Astrocyte of the spinal cord (primary cell): ENCODE data around the gene YWHAH.
A peak's percentile ranks its signal among the peaks of the same experiment; 100 is the strongest.

Experiments
- DNase-seq: peaks from one replicate; pipeline ENCODE4 v3.0.0; 2011; ENCODE audit warnings: low read depth, low spot score
- H3K4me3 ChIP-seq: 2 replicates; pipeline ENCODE4 v1.5.1; 2011; ENCODE audit warnings: low read depth, mild to moderate bottlenecking, low read length, moderate library complexity
- CTCF ChIP-seq: IDR thresholded peaks from 2 replicates; pipeline ENCODE4 v1.5.1; 2012; ENCODE audit warnings: low read depth, mild to moderate bottlenecking, low read length, inconsistent platforms
- in situ Hi-C: cut with HindIII; loops from 2 replicates; pipeline ENCODE4 v1.10.0; 2017; ENCODE audit warnings: low sequenced_read_pairs

Gene YWHAH

GRCh38 chr22:31943978-31944699 is at the start of gene YWHAH:
TSS of gene YWHAH (plus strand) at chr22:31944535. CDS start at chr22:31944734, 199 bp downstream.
- peak within 1 kb of the TSS; percentile 96 for H3K4me3 ChIP-seq
- TF ChIP-seq CTCF = no peak
- peak; percentile 95 for DNase-seq
- in situ Hi-C loops = no loop called here

- no peak overlapping the region for H3K4me3 ChIP-seq
- in situ Hi-C loops = no loop called here
- no peak for TF ChIP-seq CTCF
- DNase-seq = no peak
Observed at GRCh38 chr22:31895411-31896123, 48.8 kb upstream of the YWHAH start.

- in situ Hi-C loops = no loop called here
- no peak for DNase-seq
- TF ChIP-seq CTCF = no peak
- H3K4me3 ChIP-seq = no peak overlapping the region
Observed at GRCh38 chr22:31896472-31896871, 47.9 kb upstream of the YWHAH start.

- no peak for TF ChIP-seq CTCF
- in situ Hi-C loops = no loop called here
- no peak for DNase-seq
- H3K4me3 ChIP-seq = no peak overlapping the region
Observed at GRCh38 chr22:31897842-31898805, 46.2 kb upstream of the YWHAH start.

- no peak for DNase-seq
- in situ Hi-C loops = no loop called here
- no peak overlapping the region for H3K4me3 ChIP-seq
- no peak for TF ChIP-seq CTCF
Observed at GRCh38 chr22:31898926-31899325, 45.4 kb upstream of the YWHAH start.

- H3K4me3 ChIP-seq = no peak overlapping the region
- no peak for DNase-seq
- TF ChIP-seq CTCF = no peak
- in situ Hi-C loops = no loop called here
Observed at GRCh38 chr22:31899669-31900068, 44.7 kb upstream of the YWHAH start.
